ENCODE results near the gene UGT1A7. TPM values are rescaled to one million over a fixed set of nuclear protein-coding genes. Genes with fewer than 3 reads are reported as not detected.
A peak's percentile ranks its signal among the peaks of the same experiment; 100 is the strongest.

UGT1A7 gene
- polyA plus RNA-seq, 3 donors = not detected

- Histone ChIP-seq H3K27ac (ENCODE audit: low read depth in 1 of 2, low read length in 2 of 2) (no peak overlapping the region), H3K36me3 (replicated peaks in 1 of 2; ENCODE audit: control insufficient read depth in 1 of 2, insufficient read depth in 2 of 2, low read length in 2 of 2) (no peaks in the 10 kb centered on the region), H2AFZ (ENCODE audit: insufficient read depth, low read depth, low read length, poor library complexity, severe bottlenecking) (no peak overlapping the region), H3K9me3 (replicated peaks in 1 of 2; ENCODE audit: control insufficient read depth in 1 of 2, insufficient read depth in 1 of 2, low read length in 2 of 2) (no peaks in the 10 kb centered on the region), H3K4me2 (replicated peaks; ENCODE audit: extremely low read depth, low read length, poor library complexity, severe bottlenecking) (no peak overlapping the region), H3K4me3 (replicated peaks in 1 of 3; ENCODE audit: low read depth in 2 of 3, low read length in 3 of 3) (no peak overlapping the region), H3K4me1 (ENCODE audit: control insufficient read depth in 1 of 2, insufficient read depth in 2 of 2, low read length in 2 of 2) (no peaks in the 10 kb centered on the region), H3K9ac (ENCODE audit: insufficient read depth, low read length, poor library complexity, severe bottlenecking) (no peak overlapping the region), H3K27me3 (ENCODE audit: control insufficient read depth in 2 of 2, insufficient read depth in 2 of 2, low read length in 2 of 2) (no peaks in the 10 kb centered on the region), H4K20me1 (ENCODE audit: insufficient read depth, low read length) (no peaks in the 10 kb centered on the region), H3K79me2 (ENCODE audit: insufficient read depth, low read length) (no peaks in the 10 kb centered on the region)
- Mint-ChIP-seq H3K36me3 (no peaks in the 10 kb centered on the region), H3K4me1 (no peaks in the 10 kb centered on the region), H3K27ac (no peak overlapping the region), H3K4me3 (no peak overlapping the region), H3K9me3 (peaks cover 0 to 6% (median 1%) of the 10 kb centered on the region in 7 donors), H3K27me3 (ENCODE audit: low read depth in 3 of 3) (peaks cover 0 to 2% (median 2%) of the 10 kb centered on the region in 3 donors)
- DNase-seq = no peak
- TF ChIP-seq CTCF (IDR thresholded peaks at IDR 0.05) = no peak
- WGBS (ENCODE audit: insufficient coverage) = 88% methylated on average over 5 of the region's 6 CpGs
- intact Hi-C loops (cut with micrococcal nuclease) = no loop called here
Measured at GRCh38 chr2:233693963-233694362, 12.3 kb downstream of the UGT1A7 start.

GRCh38 chr2:233698740-233699139, 17.0 kb downstream of the UGT1A7 start:
- Histone ChIP-seq H3K9ac (ENCODE audit: insufficient read depth, low read length, poor library complexity, severe bottlenecking) (no peak overlapping the region), H3K79me2 (ENCODE audit: insufficient read depth, low read length) (no peaks in the 10 kb centered on the region), H4K20me1 (ENCODE audit: insufficient read depth, low read length) (no peaks in the 10 kb centered on the region), H3K27ac (ENCODE audit: low read depth in 1 of 2, low read length in 2 of 2) (no peak overlapping the region), H2AFZ (ENCODE audit: insufficient read depth, low read depth, low read length, poor library complexity, severe bottlenecking) (peak overlapping the region; percentile 8), H3K4me2 (replicated peaks; ENCODE audit: extremely low read depth, low read length, poor library complexity, severe bottlenecking) (no peak overlapping the region), H3K4me1 (ENCODE audit: control insufficient read depth in 1 of 2, insufficient read depth in 2 of 2, low read length in 2 of 2) (no peaks in the 10 kb centered on the region), H3K27me3 (ENCODE audit: control insufficient read depth in 2 of 2, insufficient read depth in 2 of 2, low read length in 2 of 2) (no peaks in the 10 kb centered on the region), H3K4me3 (replicated peaks in 1 of 3; ENCODE audit: low read depth in 2 of 3, low read length in 3 of 3) (no peak overlapping the region), H3K36me3 (replicated peaks in 1 of 2; ENCODE audit: control insufficient read depth in 1 of 2, insufficient read depth in 2 of 2, low read length in 2 of 2) (no peaks in the 10 kb centered on the region), H3K9me3 (replicated peaks in 1 of 2; ENCODE audit: control insufficient read depth in 1 of 2, insufficient read depth in 1 of 2, low read length in 2 of 2) (no peaks in the 10 kb centered on the region)
- no peak overlapping the region for H3K4me3 Mint-ChIP-seq
- intact Hi-C loops (cut with micrococcal nuclease) = no loop called here
- H3K27ac Mint-ChIP-seq = no peak overlapping the region
- H3K9me3 Mint-ChIP-seq = peaks cover 0 to 6% (median 1%) of the 10 kb centered on the region in 7 donors
- H3K36me3 Mint-ChIP-seq = no peaks in the 10 kb centered on the region
- no peak for DNase-seq
- TF ChIP-seq CTCF (IDR thresholded peaks at IDR 0.05) = no peak
- H3K27me3 Mint-ChIP-seq (ENCODE audit: low read depth in 3 of 3) = peaks cover 0 to 3% (median 1%) of the 10 kb centered on the region in 3 donors
- H3K4me1 Mint-ChIP-seq = no peaks in the 10 kb centered on the region
- WGBS (ENCODE audit: insufficient coverage) = 100% methylated on average over 2 of the region's 4 CpGs

Measured in CD14-positive monocyte (primary cell).